BJ (cell line): ENCODE data around the gene NDUFA5. TPM values are rescaled to one million over a fixed set of nuclear protein-coding genes. Genes with fewer than 3 reads are reported as not detected.
"Not testable (repeated sequence)": the region's sequence is repeated elsewhere in the genome, so short reads cannot be mapped to it uniquely, and the experiment has no call there.

ENCODE experiments used
- CTCF ChIA-PET: fragments of 350-600 bp; formaldehyde crosslinking; extraction: SDS; loops from one replicate; lab custom pipeline; 2021; ENCODE audit warnings: antibody characterized with exemption, inconsistent platforms; lab: Yijun Ruan, JAX
- POLR2A ChIA-PET: fragments of 300-600 bp; sonication (Branson Sonifier 250); formaldehyde crosslinking; extraction: SDS; loops from one replicate; lab custom pipeline; 2021; ENCODE audit warnings: antibody characterized with exemption; lab: Charles Lee
- DNase-seq: peaks from one replicate; pipeline ENCODE4 v3.0.0-alpha.2; 2011; ENCODE audit warnings: low read depth
- H3K27me3 ChIP-seq: 2 replicates; pipeline ENCODE4 v1.6.0; 2011; ENCODE audit warnings: low read length; ENCODE audit not compliant: control insufficient read depth, insufficient read depth
- H3K36me3 ChIP-seq: 2 replicates; pipeline ENCODE4 v1.5.1; 2011; ENCODE audit warnings: low read length; ENCODE audit not compliant: control insufficient read depth, insufficient read depth
- H3K4me3 ChIP-seq: 2 replicates; pipeline ENCODE4 v1.5.1; 2011; ENCODE audit warnings: low read depth, mild to moderate bottlenecking, control low read depth, low read length
- CTCF ChIP-seq: IDR thresholded peaks from 2 replicates; pipeline ENCODE4 v1.5.1; 2011; ENCODE audit warnings: low read depth, mild to moderate bottlenecking, control low read depth, inconsistent platforms, low read length, moderate library complexity; ENCODE audit not compliant: insufficient read depth
- polyA plus RNA-seq: library from polyadenylated mRNA; depleted of rRNA; stranded (reverse); fragments of >200 nt; gene quantifications from 2 replicates; pipeline ENCODE4 v1.2.3, GENCODE V29; 2011

The NDUFA5 gene
- polyA plus RNA-seq, 1 experiment, result 4.8 TPM

- Histone ChIP-seq H3K4me3 (peak overlapping the region; percentile 64), H3K36me3 (no peaks in the 10 kb centered on the region), H3K27me3 (no peaks in the 10 kb centered on the region)
- no peak for TF ChIP-seq CTCF
- ChIA-PET CTCF (interaction anchor here (0.9 to 1.5 kb wide), 2 partner anchors 64 to 66 kb away, joined by 3 to 5 read pairs; no protein-coding TSS in a partner anchor), POLR2A (interaction anchor here (0.5 to 1.4 kb wide), 3 partner anchors 11 to 24 kb away, joined by 3 to 6 read pairs (median 3); partner anchors contain the start of gene IQUB)
- DNase-seq, result no peak
Observed at GRCh38 chr7:123558289-123558874, 764 bp upstream of the NDUFA5 start.

- H3K4me3 ChIP-seq, result peak overlapping the region; percentile 64
- no peaks in the 10 kb centered on the region; the same call in 1 of the 2 replicates for H3K36me3 ChIP-seq
- POLR2A ChIA-PET, result interaction anchor here (0.6 to 1.4 kb wide), 2 partner anchors 8 to 22 kb away, joined by 3 to 6 read pairs; partner anchors contain the start of gene IQUB
- no peak for DNase-seq
- CTCF ChIA-PET, result interaction anchor here (0.6 to 1.5 kb wide), 2 partner anchors 62 to 658 kb away, joined by 3 to 5 read pairs; no protein-coding TSS in a partner anchor
- H3K27me3 ChIP-seq, result no peaks in the 10 kb centered on the region
- TF ChIP-seq CTCF, result no peak
Observed at GRCh38 chr7:123557016-123557397, 611 bp downstream of the NDUFA5 start.

- Histone ChIP-seq H3K27me3 (no peaks in the 10 kb centered on the region), H3K36me3 (no peaks in the 10 kb centered on the region; the same call in 1 of the 2 replicates), H3K4me3 (no peak overlapping the region)
- no peak for DNase-seq
- ChIA-PET CTCF (no interaction called here), POLR2A (no interaction called here)
- TF ChIP-seq CTCF, result no peak
Observed at GRCh38 chr7:123555484-123555883, 2.1 kb downstream of the NDUFA5 start.

GRCh38 chr7:123553159-123553558, 4.5 kb downstream of the NDUFA5 start:
- CTCF ChIA-PET, result no interaction called here
- TF ChIP-seq CTCF, result no peak
- Histone ChIP-seq H3K27me3 (no peaks in the 10 kb centered on the region), H3K4me3 (no peak overlapping the region), H3K36me3 (peaks cover 3% of the 10 kb centered on the region)
- POLR2A ChIA-PET, result no interaction called here
- no peak for DNase-seq

GRCh38 chr7:123552641-123553040, 5.0 kb downstream of the NDUFA5 start:
- TF ChIP-seq CTCF, result no peak
- ChIA-PET POLR2A (no interaction called here), CTCF (no interaction called here)
- Histone ChIP-seq H3K4me3 (no peak overlapping the region), H3K36me3 (peaks cover 3% of the 10 kb centered on the region), H3K27me3 (no peaks in the 10 kb centered on the region)
- no peak for DNase-seq

- POLR2A ChIA-PET, CTCF ChIA-PET: not testable (repeated sequence)
Observed at GRCh38 chr7:123552134-123552533, 5.5 kb downstream of the NDUFA5 start.

More at GRCh38 chr7:123552134-123552533, 5.5 kb downstream of the NDUFA5 start:
- not testable (repeated sequence) for DNase-seq, H3K36me3 ChIP-seq, H3K27me3 ChIP-seq, H3K4me3 ChIP-seq
